ENCODE results near the gene UBE2QL1.

- TF ChIP-seq POLR2A (IDR thresholded peaks at IDR 0.05; ENCODE audit: low read length), result no peak
- no peak for TF ChIP-seq GATA1 (IDR thresholded peaks at IDR 0.05; ENCODE audit: low read depth, low read length)
These were observed 21.0 kb upstream of the UBE2QL1 start for GRCh38 chr5:6427694-6428093.
